Naive thymus-derived CD4-positive, alpha-beta T cell (primary cell): ENCODE results near the gene GNL1. TPM values are rescaled to one million over a fixed set of nuclear protein-coding genes. Genes with fewer than 3 reads are reported as not detected.
"Not testable (repeated sequence)": the region's sequence is repeated elsewhere in the genome, so short reads cannot be mapped to it uniquely, and the experiment has no call there.

Source experiments
- ATAC-seq: fragments of 150-1000 bp; cut with Tn5 transposase; 2 replicates; pipeline ENCODE4 v1.10.0; 2021; ENCODE audit warnings: mild to moderate bottlenecking, moderate library complexity
- CTCF ChIA-PET: fragments of 350-600 bp; sonication (Branson Sonifier 250); formaldehyde crosslinking; loops from one replicate; lab custom pipeline; 2021; ENCODE audit warnings: antibody characterized with exemption; lab: Charles Lee
- POLR2A ChIA-PET: fragments of 350-600 bp; sonication (Branson Sonifier 250); formaldehyde crosslinking; loops from one replicate; lab custom pipeline; 2021; ENCODE audit warnings: antibody characterized with exemption, inconsistent platforms; lab: Charles Lee
- DNase-seq, 9 donors: peaks; one replicate each; pipeline versions ENCODE4 v3.0.0 to v3.0.0-alpha.2; 2020 to 2022; ENCODE audit warnings: mixed read lengths in 1 of 9
- H3K27ac ChIP-seq: one replicate; pipeline ENCODE4 v1.7.0; 2013; ENCODE audit warnings: mild to moderate bottlenecking, low read depth, low read length, moderate library complexity
- H3K27me3 ChIP-seq, 2 donors: one replicate each; pipeline ENCODE4 v1.7.0; 2013; ENCODE audit warnings: low read length in 2 of 2, mild to moderate bottlenecking in 2 of 2, moderate library complexity in 2 of 2; ENCODE audit not compliant: control insufficient read depth in 2 of 2, insufficient read depth in 2 of 2
- H3K36me3 ChIP-seq, 3 experiments: 1 replicate in 2 of 3; 2 replicates in 1 of 3; pipeline ENCODE4 v1.7.0; 2013; ENCODE audit warnings: low read length in 3 of 3, mild to moderate bottlenecking in 3 of 3, moderate library complexity in 1 of 3; ENCODE audit not compliant: insufficient read depth in 3 of 3, control insufficient read depth in 2 of 3
- H3K4me1 ChIP-seq, 2 donors: one replicate each; pipeline ENCODE4 v1.7.0; 2013; ENCODE audit warnings: low read length in 2 of 2, mild to moderate bottlenecking in 2 of 2, moderate library complexity in 1 of 2; ENCODE audit not compliant: control insufficient read depth in 2 of 2, insufficient read depth in 2 of 2
- H3K4me3 ChIP-seq: 2 replicates; pipeline ENCODE4 v1.7.0; 2013; ENCODE audit warnings: mild to moderate bottlenecking, low read length
- H3K9me3 ChIP-seq, 3 experiments: 1 replicate in 2 of 3; 2 replicates in 1 of 3; pipeline ENCODE4 v1.7.0; 2013; ENCODE audit warnings: low read length in 3 of 3; ENCODE audit not compliant: control insufficient read depth in 2 of 3
- H3K27ac Mint-ChIP-seq, 9 donors: one replicate each; pipeline ENCODE4 v1.8.0; 2020 to 2022; ENCODE audit warnings: mixed read lengths in 9 of 9, mild to moderate bottlenecking in 8 of 9, moderate library complexity in 5 of 9, inconsistent platforms in 2 of 9
- H3K27me3 Mint-ChIP-seq, 5 donors: one replicate each; pipeline ENCODE4 v1.8.0; 2021 to 2022; ENCODE audit warnings: mixed read lengths in 5 of 5, mild to moderate bottlenecking in 1 of 5
- H3K36me3 Mint-ChIP-seq, 5 donors: one replicate each; pipeline ENCODE4 v1.8.0; 2020 to 2022; ENCODE audit warnings: mixed read lengths in 5 of 5, mild to moderate bottlenecking in 3 of 5, inconsistent platforms in 1 of 5
- H3K4me1 Mint-ChIP-seq, 7 donors: one replicate each; pipeline ENCODE4 v1.8.0; 2020 to 2022; ENCODE audit warnings: mixed read lengths in 7 of 7, mild to moderate bottlenecking in 3 of 7, inconsistent platforms in 1 of 7
- H3K4me3 Mint-ChIP-seq, 10 donors: one replicate each; pipeline ENCODE4 v1.8.0; 2020 to 2022; ENCODE audit warnings: mild to moderate bottlenecking in 10 of 10, mixed read lengths in 10 of 10, moderate library complexity in 6 of 10, inconsistent platforms in 2 of 10
- H3K9me3 Mint-ChIP-seq, 11 donors: one replicate each; pipeline ENCODE4 v1.8.0; 2020 to 2022; ENCODE audit warnings: mixed read lengths in 11 of 11, mild to moderate bottlenecking in 4 of 11, inconsistent platforms in 1 of 11, moderate library complexity in 1 of 11
- intact Hi-C, 2 donors: fragments of 100-400 bp; cut with micrococcal nuclease; formaldehyde crosslinking; loops; one replicate each; pipeline ENCODE4 v1.15.1; 2023
- polyA plus RNA-seq, 2 donors: library from polyadenylated mRNA; unstranded; fragments of 300-500 nt; fragmentation: Illumina TruSeq; gene quantifications; one replicate each; pipeline ENCODE4 v1.2.3, GENCODE V29; 2021
- total RNA-seq, 6 experiments: library from RNA in 5 of 6; stranded (reverse) in 5 of 6; gene quantifications; 1 replicate in 5 of 6; 2 replicates in 1 of 6; pipeline ENCODE4 v1.2.3 and lab custom pipeline; 2021 to 2026

Gene GNL1
- total and polyA plus RNA-seq, 7 experiments from 2014 or later, result 27.7 to 190 (median 65.1) TPM

DNA sequence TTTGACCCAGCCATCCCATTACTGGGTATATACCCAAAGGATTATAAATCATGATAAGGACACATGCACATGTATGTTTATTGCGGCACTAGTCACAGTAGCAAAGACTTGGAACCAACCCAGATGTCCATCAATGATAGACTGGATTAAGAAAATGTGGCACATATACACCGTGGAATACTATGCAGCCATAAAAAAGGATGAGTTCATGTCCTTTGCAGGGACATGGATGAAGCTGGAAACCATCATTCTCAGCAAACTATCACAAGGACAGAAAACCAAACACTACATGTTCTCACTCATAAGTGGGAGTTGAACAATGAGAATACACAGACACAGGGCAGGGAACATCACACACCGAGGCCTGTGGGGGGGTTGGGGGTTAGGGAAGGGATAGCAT, 29.8 kb downstream of the GNL1 start:
- H3K27ac Mint-ChIP-seq, H3K27me3 ChIP-seq, intact Hi-C loops, H3K27me3 Mint-ChIP-seq, H3K36me3 ChIP-seq, H3K4me3 Mint-ChIP-seq, H3K4me3 ChIP-seq, H3K9me3 ChIP-seq, H3K27ac ChIP-seq, ATAC-seq, DNase-seq: not testable (repeated sequence)
- Mint-ChIP-seq H3K4me1 (peaks cover 18 to 53% (median 47%) of the 10 kb centered on the region in 7 donors), H3K9me3 (peaks cover 7 to 44% (median 22%) of the 10 kb centered on the region in 11 donors), H3K36me3 (peaks cover 12 to 36% (median 16%) of the 10 kb centered on the region in 5 donors)
- H3K4me1 ChIP-seq, result peaks cover 15 to 16% of the 10 kb centered on the region in 2 donors
- CTCF ChIA-PET, result interaction anchor here (1.3 to 4.4 kb wide), 2 partner anchors 15 to 43 kb away, joined by 4 to 30 read pairs; no protein-coding TSS in a partner anchor
- POLR2A ChIA-PET, result interaction anchor here (0.9 to 2.1 kb wide), 6 partner anchors 16 to 34 kb away, joined by 3 to 14 read pairs (median 5); no protein-coding TSS in a partner anchor

GRCh38 chr6:30521952-30522351, 34.3 kb downstream of the GNL1 start:
- CTCF ChIA-PET, result interaction anchor here (0.9 to 1.7 kb wide), 4 partner anchors 10 to 40 kb away, joined by 3 to 6 read pairs (median 3); no protein-coding TSS in a partner anchor

GRCh38 chr6:30521082-30521481, 35.2 kb downstream of the GNL1 start:
- ChIA-PET CTCF (interaction anchor here (0.9 to 1.7 kb wide), 3 partner anchors 11 to 39 kb away, joined by 3 to 6 read pairs (median 3); no protein-coding TSS in a partner anchor), POLR2A (interaction anchor here (1.1 to 2.6 kb wide), 4 partner anchors 9 to 34 kb away, joined by 3 to 38 read pairs (median 10); no protein-coding TSS in a partner anchor)
- ATAC-seq, H3K27me3 Mint-ChIP-seq, H3K36me3 ChIP-seq, H3K4me3 ChIP-seq, H3K27me3 ChIP-seq, intact Hi-C loops, H3K27ac ChIP-seq, DNase-seq: not testable (repeated sequence)
- peaks cover 7 to 76% (median 48%) of the 10 kb centered on the region in 11 donors for H3K9me3 Mint-ChIP-seq
- peak overlapping the region in 1 of 9 donors; percentile 41 for H3K27ac Mint-ChIP-seq
- peaks cover 0 to 10% (median 0%) of the 10 kb centered on the region in 3 experiments for H3K9me3 ChIP-seq
- peaks cover 18 to 65% (median 53%) of the 10 kb centered on the region in 7 donors for H3K4me1 Mint-ChIP-seq
- H3K4me1 ChIP-seq, result peaks cover 1 to 31% of the 10 kb centered on the region in 2 donors
- peak overlapping the region in 2 of 10 donors; percentile 42 to 79 for H3K4me3 Mint-ChIP-seq
- peaks cover 12 to 47% (median 27%) of the 10 kb centered on the region in 5 donors for H3K36me3 Mint-ChIP-seq

More at GRCh38 chr6:30521952-30522351, 34.3 kb downstream of the GNL1 start:
- H3K36me3 Mint-ChIP-seq, result peaks cover 12 to 45% (median 27%) of the 10 kb centered on the region in 5 donors
- H3K4me3 Mint-ChIP-seq, result peak overlapping the region in 3 of 10 donors; percentile 2 to 31 (median 25)
- ATAC-seq, H3K4me3 ChIP-seq, H3K27ac ChIP-seq, intact Hi-C loops, H3K27me3 Mint-ChIP-seq, H3K36me3 ChIP-seq, H3K27me3 ChIP-seq, DNase-seq: not testable (repeated sequence)
- peaks cover 0 to 30% of the 10 kb centered on the region in 2 donors for H3K4me1 ChIP-seq
- POLR2A ChIA-PET, result interaction anchor here (1.0 to 2.6 kb wide), 7 partner anchors 8 to 36 kb away, joined by 3 to 38 read pairs (median 4); no protein-coding TSS in a partner anchor
- peaks cover 0 to 10% (median 0%) of the 10 kb centered on the region in 3 experiments for H3K9me3 ChIP-seq
- peaks cover 18 to 57% (median 46%) of the 10 kb centered on the region in 7 donors for H3K4me1 Mint-ChIP-seq
- H3K9me3 Mint-ChIP-seq, result peaks cover 7 to 72% (median 45%) of the 10 kb centered on the region in 11 donors
- peak overlapping the region in 4 of 9 donors; percentile 34 to 76 (median 66) for H3K27ac Mint-ChIP-seq

GRCh38 chr6:30520522-30520921, 35.8 kb downstream of the GNL1 start:
- peaks cover 5 to 31% of the 10 kb centered on the region in 2 donors for H3K4me1 ChIP-seq
- no peaks in the 10 kb centered on the region for H3K36me3 ChIP-seq
- DNase-seq (no peak), ATAC-seq (no peak)
- Mint-ChIP-seq H3K9me3 (peaks cover 7 to 73% (median 48%) of the 10 kb centered on the region in 11 donors), H3K27me3 (peaks cover 0 to 4% (median 0%) of the 10 kb centered on the region in 5 donors), H3K36me3 (peaks cover 12 to 45% (median 27%) of the 10 kb centered on the region in 5 donors), H3K27ac (peak overlapping the region in 5 of 9 donors; percentile 30 to 73 (median 66)), H3K4me3 (peak overlapping the region in 3 of 10 donors; percentile 16 to 79 (median 42)), H3K4me1 (peaks cover 22 to 69% (median 57%) of the 10 kb centered on the region in 7 donors)
- intact Hi-C loops, result no loop called here
- ChIA-PET CTCF (interaction anchor here (1.7 kb wide), 1 partner anchor 12 kb away, joined by 6 read pairs; no protein-coding TSS in a partner anchor), POLR2A (interaction anchor here (1.8 to 2.6 kb wide), 3 partner anchors 9 to 28 kb away, joined by 9 to 38 read pairs (median 11); no protein-coding TSS in a partner anchor)
- no peak overlapping the region for H3K4me3 ChIP-seq
- H3K27ac ChIP-seq, result no peak overlapping the region
- H3K9me3 ChIP-seq, result peaks cover 0 to 10% (median 0%) of the 10 kb centered on the region in 3 experiments
- no peaks in the 10 kb centered on the region for H3K27me3 ChIP-seq

GRCh38 chr6:30518505-30519145, 37.7 kb downstream of the GNL1 start:
- H3K27ac Mint-ChIP-seq, result peak overlapping the region; percentile 76 to 96 (median 89)
- H3K27ac ChIP-seq, H3K36me3 ChIP-seq, H3K27me3 ChIP-seq, H3K4me3 ChIP-seq, H3K27me3 Mint-ChIP-seq, intact Hi-C loops, ATAC-seq: not testable (repeated sequence)
- H3K36me3 Mint-ChIP-seq, result peaks cover 12 to 36% (median 27%) of the 10 kb centered on the region in 5 donors
- ChIA-PET CTCF (interaction anchor here (0.7 to 3.5 kb wide), 9 partner anchors 9 to 62 kb away, joined by 3 to 18 read pairs (median 4); no protein-coding TSS in a partner anchor), POLR2A (interaction anchor here (0.6 to 21.1 kb wide), 17 partner anchors 8 to 163 kb away, joined by 3 to 652 read pairs (median 6); no protein-coding TSS in a partner anchor)
- peaks cover 7 to 54% (median 35%) of the 10 kb centered on the region in 11 donors for H3K9me3 Mint-ChIP-seq
- Histone ChIP-seq H3K9me3 (peaks cover 0 to 10% (median 0%) of the 10 kb centered on the region in 3 experiments), H3K4me1 (peaks cover 13 to 44% of the 10 kb centered on the region in 2 donors)
- peak in 6 of 9 donors; percentile 52 to 75 (median 62) for DNase-seq
- peaks cover 33 to 84% (median 64%) of the 10 kb centered on the region in 7 donors for H3K4me1 Mint-ChIP-seq
- peak overlapping the region; percentile 44 to 79 (median 70) for H3K4me3 Mint-ChIP-seq
